ENCODE data around the gene NMBR.
A peak's percentile ranks its signal among the peaks of the same experiment; 100 is the strongest.
"Not testable (repeated sequence)": the region's sequence is repeated elsewhere in the genome, so short reads cannot be mapped to it uniquely, and the experiment has no call there.

NMBR gene

GRCh38 chr6:142146828-142147662, at the start of gene NMBR, which contains the start of gene VTA1:
NMBR (minus strand) TSS chr6:142147122; CDS start chr6:142088658, 58,464 bp downstream.
VTA1 (plus strand) TSS chr6:142147263; CDS start chr6:142147288, 25 bp downstream.
- peak; percentile 100 for DNase-seq

- no peak for DNase-seq
Observed at GRCh38 chr6:142195862-142196541, 49.1 kb upstream of the NMBR start.

GRCh38 chr6:142193621-142194020, 46.7 kb upstream of the NMBR start:
- DNase-seq, result no peak

GRCh38 chr6:142192343-142192742, 45.4 kb upstream of the NMBR start:
- DNase-seq, result no peak

- DNase-seq, result no peak
Observed at GRCh38 chr6:142189057-142189456, 42.1 kb upstream of the NMBR start.

GRCh38 chr6:142188341-142188740, 41.4 kb upstream of the NMBR start:
- not testable (repeated sequence) for DNase-seq

GRCh38 chr6:142187209-142187608, 40.3 kb upstream of the NMBR start:
- DNase-seq, result peak; percentile 48

GRCh38 chr6:142185641-142186040, 38.7 kb upstream of the NMBR start:
- DNase-seq, result no peak

GRCh38 chr6:142184307-142184706, 37.4 kb upstream of the NMBR start:
- no peak for DNase-seq

- no peak for DNase-seq
Observed at GRCh38 chr6:142183351-142183750, 36.4 kb upstream of the NMBR start.

GRCh38 chr6:142182004-142182403, 35.1 kb upstream of the NMBR start:
- no peak for DNase-seq

- no peak for DNase-seq
Observed at GRCh38 chr6:142178129-142178528, 31.2 kb upstream of the NMBR start.

GRCh38 chr6:142174703-142175102, 27.8 kb upstream of the NMBR start:
- no peak for DNase-seq

GRCh38 chr6:142173980-142174379, 27.1 kb upstream of the NMBR start:
- DNase-seq, result no peak

GRCh38 chr6:142172758-142173157, 25.8 kb upstream of the NMBR start:
- no peak for DNase-seq

GRCh38 chr6:142171351-142171750, 24.4 kb upstream of the NMBR start:
- DNase-seq, result no peak

GRCh38 chr6:142167486-142167885, 20.6 kb upstream of the NMBR start:
- no peak for DNase-seq

- no peak for DNase-seq
Observed at GRCh38 chr6:142167071-142167470, 20.1 kb upstream of the NMBR start.

GRCh38 chr6:142165227-142165626, 18.3 kb upstream of the NMBR start:
- no peak for DNase-seq

- DNase-seq, result no peak
Observed at GRCh38 chr6:142162780-142163179, 15.9 kb upstream of the NMBR start.

- not testable (repeated sequence) for DNase-seq
Observed at GRCh38 chr6:142156758-142157068, 9.8 kb upstream of the NMBR start.

GRCh38 chr6:142155895-142156757, 9.2 kb upstream of the NMBR start:
- DNase-seq, result no peak

GRCh38 chr6:142155091-142155490, 8.2 kb upstream of the NMBR start:
- no peak for DNase-seq

Measured in NCI-H226 (cell line).